WTC11 (cell line): Measurements from ENCODE around the gene TANC1. TPM values are rescaled to one million over a fixed set of nuclear protein-coding genes. Genes with fewer than 3 reads are reported as not detected.

Experiments
- ATAC-seq: fragments of 200-7000 bp; cut with Tn5 transposase; 2 replicates; pipeline ENCODE4 v1.10.0; 2021; ENCODE audit warnings: mild to moderate bottlenecking, moderate library complexity
- CTCF ChIA-PET: fragments of 300-600 bp; sonication (Branson Sonifier 250); formaldehyde crosslinking; loops from one replicate; lab custom pipeline; 2021; ENCODE audit warnings: antibody characterized with exemption; lab: Charles Lee
- POLR2A ChIA-PET: fragments of 350-600 bp; sonication (Branson Sonifier 250); formaldehyde crosslinking; loops from one replicate; lab custom pipeline; 2021; ENCODE audit warnings: antibody characterized with exemption; lab: Charles Lee
- DNase-seq: peaks from one replicate; pipeline ENCODE4 v3.0.0; 2021; ENCODE audit warnings: low spot score
- H3K27ac Mint-ChIP-seq: 2 replicates; pipeline ENCODE4 v1.8.0; 2021; ENCODE audit warnings: mixed read lengths
- H3K27me3 Mint-ChIP-seq: 2 replicates; pipeline ENCODE4 v1.8.0; 2021; ENCODE audit warnings: low read depth, mild to moderate bottlenecking, moderate library complexity, mixed read lengths
- H3K36me3 Mint-ChIP-seq: 2 replicates; pipeline ENCODE4 v1.8.0; 2021; ENCODE audit warnings: mixed read lengths
- H3K4me1 Mint-ChIP-seq: 2 replicates; pipeline ENCODE4 v1.8.0; 2022; ENCODE audit warnings: mixed read lengths
- H3K4me3 Mint-ChIP-seq: 2 replicates; pipeline ENCODE4 v1.8.0; 2021; ENCODE audit warnings: mild to moderate bottlenecking, moderate library complexity, mixed read lengths
- H3K9me3 Mint-ChIP-seq: 2 replicates; pipeline ENCODE4 v1.8.0; 2021; ENCODE audit warnings: mixed read lengths
- ARID4B ChIP-seq: sonication (generic); formaldehyde crosslinking; IDR thresholded peaks from 2 replicates; pipeline ENCODE4 v1.8.0; 2023; ENCODE audit warnings: missing genetic modification reagents, mild to moderate bottlenecking, borderline replicate concordance
- ATF1 ChIP-seq: sonication (generic); formaldehyde crosslinking; IDR thresholded peaks from 2 replicates; pipeline ENCODE4 v1.8.1; 2023; ENCODE audit warnings: mild to moderate bottlenecking, moderate library complexity, missing genetic modification reagents
- CDX4 ChIP-seq: fragments of 250-450 bp; sonication (Bioruptor Pico); IDR thresholded peaks from 2 replicates; pipeline ENCODE4 v1.9.0; 2021; ENCODE audit warnings: moderate library complexity, mild to moderate bottlenecking, inconsistent platforms, borderline replicate concordance
- CREM ChIP-seq: sonication (generic); formaldehyde crosslinking; IDR thresholded peaks from 2 replicates; pipeline ENCODE4 v1.8.1; 2022; ENCODE audit warnings: mild to moderate bottlenecking, missing genetic modification reagents, moderate library complexity
- E2F5 ChIP-seq: sonication (generic); formaldehyde crosslinking; IDR thresholded peaks from 2 replicates; pipeline ENCODE4 v1.8.1; 2022; ENCODE audit warnings: mild to moderate bottlenecking, moderate library complexity, missing genetic modification reagents
- FOXK1 ChIP-seq: sonication (generic); formaldehyde crosslinking; IDR thresholded peaks from 2 replicates; pipeline ENCODE4 v1.8.0; 2022; ENCODE audit warnings: mild to moderate bottlenecking, moderate library complexity, missing genetic modification reagents
- FOXP1 ChIP-seq: sonication (generic); formaldehyde crosslinking; IDR thresholded peaks from 2 replicates; pipeline ENCODE4 v1.8.0; 2022; ENCODE audit warnings: missing genetic modification reagents, mild to moderate bottlenecking, moderate library complexity, borderline replicate concordance
- FOXP4 ChIP-seq: sonication (generic); formaldehyde crosslinking; IDR thresholded peaks from 2 replicates; pipeline ENCODE4 v1.8.0; 2022; ENCODE audit warnings: mild to moderate bottlenecking, missing genetic modification reagents
- JUN ChIP-seq: sonication (generic); formaldehyde crosslinking; IDR thresholded peaks from 2 replicates; pipeline ENCODE4 v1.8.0; 2023; ENCODE audit warnings: mild to moderate bottlenecking, missing genetic modification reagents
- MLX ChIP-seq: sonication (generic); formaldehyde crosslinking; IDR thresholded peaks from 2 replicates; pipeline ENCODE4 v1.8.1; 2023; ENCODE audit warnings: mild to moderate bottlenecking, missing genetic modification reagents, moderate library complexity
- RELA ChIP-seq: sonication (generic); formaldehyde crosslinking; IDR thresholded peaks from 2 replicates; pipeline ENCODE4 v1.8.1; 2022; ENCODE audit warnings: missing genetic modification reagents, mild to moderate bottlenecking, borderline replicate concordance
- ZMAT4 ChIP-seq: fragments of 250-450 bp; sonication (Bioruptor Pico); IDR thresholded peaks from 2 replicates; pipeline ENCODE4 v1.9.0; 2021; ENCODE audit warnings: mild to moderate bottlenecking
- ZNF263 ChIP-seq: sonication (generic); formaldehyde crosslinking; IDR thresholded peaks from 2 replicates; pipeline ENCODE4 v1.8.1; 2022; ENCODE audit warnings: low read depth, mild to moderate bottlenecking, moderate library complexity, missing genetic modification reagents
- ZNF396 ChIP-seq: fragments of 250-450 bp; sonication (Bioruptor Pico); IDR thresholded peaks from 2 replicates; pipeline ENCODE4 v1.8.0; 2021; ENCODE audit warnings: mild to moderate bottlenecking, moderate library complexity, borderline replicate concordance
- ZNF425 ChIP-seq: fragments of 250-450 bp; sonication (Bioruptor Pico); conservative IDR thresholded peaks from 2 replicates; pipeline ENCODE4 v1.9.0; 2021; ENCODE audit warnings: mild to moderate bottlenecking
- total RNA-seq: library from RNA; stranded (reverse); gene quantifications from 3 replicates; pipeline ENCODE4 v1.2.3, GENCODE V29; 2021

Gene TANC1
- total RNA-seq, 1 experiment from 2014 or later, result 11.6 TPM

- Mint-ChIP-seq H3K4me3 (no peak overlapping the region), H3K4me1 (no peaks in the 10 kb centered on the region), H3K27ac (no peak overlapping the region), H3K36me3 (peaks cover 4% of the 10 kb centered on the region), H3K27me3 (no peaks in the 10 kb centered on the region), H3K9me3 (no peaks in the 10 kb centered on the region)
- POLR2A ChIA-PET, result no interaction called here
- DNase-seq (no peak), ATAC-seq (no peak)
- CTCF ChIA-PET, result interaction anchor here (0.5 kb wide), 1 partner anchor 1875 kb away, joined by 3 read pairs; no protein-coding TSS in a partner anchor
- TF ChIP-seq FOXK1 (CRISPR knock-in tag) (no peak), E2F5 (CRISPR knock-in tag) (no peak), ZNF396 (CRISPR knock-in tag) (no peak), ATF1 (CRISPR knock-in tag) (no peak), FOXP1 (CRISPR knock-in tag) (no peak), ZNF425 (CRISPR knock-in tag) (no peak), ZMAT4 (CRISPR knock-in tag) (no peak), CREM (CRISPR knock-in tag) (no peak), ZNF263 (CRISPR knock-in tag) (no peak), MLX (CRISPR knock-in tag) (no peak), CDX4 (CRISPR knock-in tag) (no peak), FOXP4 (CRISPR knock-in tag) (no peak), JUN (CRISPR knock-in tag) (no peak), ARID4B (no peak), RELA (no peak)
Observed at GRCh38 chr2:159177357-159177756, 208.9 kb downstream of the TANC1 start.
